CD4-positive, alpha-beta T cell treated with Interleukin-6 for 4 hours (primary cell): ENCODE data around the gene DHRS12.

ENCODE experiments used
- DNase-seq: peaks from one replicate; pipeline ENCODE4 v3.0.0-alpha.2; 2020; ENCODE audit warnings: mixed read lengths

Gene DHRS12

DNA sequence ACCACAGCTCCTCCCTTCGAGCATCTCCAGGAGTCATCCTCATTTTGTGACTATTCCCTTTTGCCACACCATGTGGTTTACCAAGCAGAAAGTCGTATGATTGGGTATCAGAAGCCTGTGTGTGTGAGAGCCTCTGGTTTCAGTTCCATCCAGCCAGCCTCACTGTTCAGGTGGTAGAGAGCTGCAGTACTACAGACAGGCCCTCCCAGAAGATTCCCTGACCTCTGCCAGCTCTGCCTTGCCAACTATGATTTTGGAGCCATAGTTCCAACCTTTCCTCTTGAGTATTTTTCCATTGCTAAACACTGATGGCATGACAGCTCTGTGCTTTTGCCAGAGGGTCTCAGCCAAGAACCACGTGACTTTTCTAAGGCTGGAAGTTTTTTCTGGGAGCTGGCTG lies 82.5 kb downstream of the DHRS12 start:
- DNase-seq, result no peak

DNA sequence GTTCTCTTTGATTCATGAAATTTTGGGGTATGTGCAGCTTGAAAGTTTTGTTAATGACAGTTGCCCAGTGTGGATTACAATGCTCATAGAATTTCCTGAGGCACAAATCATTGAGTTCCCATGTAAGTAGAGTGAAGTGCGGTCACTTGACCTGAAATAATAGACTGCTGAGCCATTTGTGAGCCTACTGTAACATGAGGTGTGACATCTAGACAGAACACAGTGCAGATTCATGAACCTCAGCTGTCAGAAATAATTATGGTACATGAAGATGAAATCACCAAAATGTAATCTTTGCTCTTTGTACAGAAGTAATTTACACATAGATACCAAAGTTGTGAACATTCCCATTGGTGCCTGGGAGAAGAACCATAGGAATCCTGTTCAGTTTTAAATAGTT lies 84.6 kb downstream of the DHRS12 start:
- DNase-seq, result no peak
